ENCODE results near the gene PRR20G.
"Not testable (repeated sequence)": the region's sequence is repeated elsewhere in the genome, so short reads cannot be mapped to it uniquely, and the experiment has no call there.

PRR20G gene

DNA sequence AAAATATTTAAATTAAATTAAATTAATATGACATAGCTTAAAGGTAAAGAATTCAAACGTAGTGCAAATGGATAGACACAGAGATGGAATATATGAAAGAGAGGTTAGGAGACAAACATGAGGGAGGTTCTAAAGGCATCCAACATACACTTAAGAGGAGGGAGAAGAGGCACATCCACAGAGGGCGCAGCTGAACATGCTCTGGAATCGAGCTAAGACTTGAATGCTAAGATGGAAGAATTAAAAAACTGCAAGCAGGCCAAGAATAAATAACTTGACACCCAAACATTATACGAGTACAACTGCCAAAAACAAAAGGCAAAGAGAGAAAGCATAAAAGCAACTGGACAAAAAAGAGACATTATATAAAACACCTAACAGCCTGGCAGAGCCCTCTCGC, 9.1 kb upstream of the PRR20G start:
- no peak for DNase-seq

- DNase-seq: no peak
Measured at GRCh38 chr3:127296166-127296565, 8.3 kb upstream of the PRR20G start.

DNA sequence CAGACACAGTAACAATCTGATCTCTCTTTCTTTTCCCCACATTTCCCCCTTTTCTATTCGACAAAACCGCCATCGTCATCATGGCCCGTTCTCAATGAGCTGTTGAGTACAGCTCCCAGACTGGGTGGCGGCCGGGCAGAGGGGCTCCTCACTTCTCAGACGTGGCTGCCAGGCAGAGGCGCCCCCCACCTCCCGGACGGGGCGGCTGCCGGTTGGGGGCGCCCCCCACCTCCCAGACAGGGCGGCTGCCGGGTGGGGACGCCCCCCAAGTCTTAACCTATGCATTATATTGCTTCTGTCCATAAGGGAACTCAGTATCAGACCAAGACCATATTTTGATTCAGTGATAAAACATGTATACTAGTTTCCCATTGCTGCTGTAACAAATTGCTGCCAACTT, 5.8 kb upstream of the PRR20G start:
- DNase-seq: not testable (repeated sequence)

DNA sequence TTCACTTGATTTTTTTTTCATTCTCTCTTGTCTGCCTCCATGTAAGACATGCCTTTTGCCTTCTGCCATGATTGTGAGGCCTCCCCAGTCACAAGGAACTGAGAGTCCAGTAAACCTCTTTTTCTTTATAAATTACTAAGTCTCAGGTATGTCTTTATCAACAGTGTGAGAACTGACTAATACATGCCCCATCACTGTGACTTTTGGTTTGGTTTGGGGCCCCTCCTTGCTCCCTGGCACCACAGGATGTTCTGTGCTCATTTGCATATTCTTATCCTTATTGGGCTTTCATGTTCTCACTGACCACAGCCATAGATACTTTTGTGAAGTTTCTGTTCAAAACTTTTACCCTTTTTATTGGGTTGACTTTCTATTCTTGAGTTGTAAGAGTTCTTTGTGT, 3.8 kb upstream of the PRR20G start:
- DNase-seq: no peak

GRCh38 chr3:127291114-127291513, 3.3 kb upstream of the PRR20G start:
- no peak for DNase-seq

DNA sequence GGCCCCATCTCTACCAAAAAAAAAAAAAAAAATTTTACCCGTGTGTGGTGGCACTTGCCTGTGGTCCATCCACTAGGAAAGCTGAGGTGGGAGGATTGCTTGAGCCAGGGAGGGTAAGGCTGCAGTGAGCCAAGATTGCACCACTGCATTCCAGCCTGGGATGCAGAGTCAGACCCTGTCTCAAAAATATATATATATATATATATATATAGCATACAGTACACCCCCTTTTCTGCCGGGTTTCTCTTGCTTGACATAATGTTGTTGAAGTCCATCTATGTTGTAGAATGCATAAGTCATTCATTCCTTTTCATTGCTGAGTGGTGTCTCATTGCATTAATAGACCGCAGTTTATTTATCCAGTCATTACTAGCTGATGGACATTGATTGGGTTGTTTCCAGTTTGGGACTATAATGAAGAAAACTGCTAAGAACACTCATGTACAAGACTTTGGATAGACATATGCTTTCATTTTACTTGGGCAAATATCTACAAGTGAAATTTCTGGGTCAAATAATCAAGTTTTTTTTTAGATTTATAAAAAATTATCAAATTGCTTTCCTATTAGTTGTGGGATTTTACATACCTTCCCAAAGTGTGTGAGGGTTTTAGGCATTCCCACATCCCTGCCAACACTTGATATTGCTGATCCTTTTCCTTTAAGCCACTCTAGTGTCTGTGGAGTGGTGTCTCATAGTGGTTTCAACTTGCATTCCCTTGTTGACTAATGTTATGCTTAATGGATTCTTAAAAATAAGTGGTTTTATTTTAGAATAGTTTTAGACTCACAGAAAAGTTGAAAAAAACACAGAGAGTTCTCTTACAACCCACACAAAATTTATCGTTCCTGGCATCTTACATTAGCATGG, 2.1 kb upstream of the PRR20G start:
- no peak for DNase-seq

DNA sequence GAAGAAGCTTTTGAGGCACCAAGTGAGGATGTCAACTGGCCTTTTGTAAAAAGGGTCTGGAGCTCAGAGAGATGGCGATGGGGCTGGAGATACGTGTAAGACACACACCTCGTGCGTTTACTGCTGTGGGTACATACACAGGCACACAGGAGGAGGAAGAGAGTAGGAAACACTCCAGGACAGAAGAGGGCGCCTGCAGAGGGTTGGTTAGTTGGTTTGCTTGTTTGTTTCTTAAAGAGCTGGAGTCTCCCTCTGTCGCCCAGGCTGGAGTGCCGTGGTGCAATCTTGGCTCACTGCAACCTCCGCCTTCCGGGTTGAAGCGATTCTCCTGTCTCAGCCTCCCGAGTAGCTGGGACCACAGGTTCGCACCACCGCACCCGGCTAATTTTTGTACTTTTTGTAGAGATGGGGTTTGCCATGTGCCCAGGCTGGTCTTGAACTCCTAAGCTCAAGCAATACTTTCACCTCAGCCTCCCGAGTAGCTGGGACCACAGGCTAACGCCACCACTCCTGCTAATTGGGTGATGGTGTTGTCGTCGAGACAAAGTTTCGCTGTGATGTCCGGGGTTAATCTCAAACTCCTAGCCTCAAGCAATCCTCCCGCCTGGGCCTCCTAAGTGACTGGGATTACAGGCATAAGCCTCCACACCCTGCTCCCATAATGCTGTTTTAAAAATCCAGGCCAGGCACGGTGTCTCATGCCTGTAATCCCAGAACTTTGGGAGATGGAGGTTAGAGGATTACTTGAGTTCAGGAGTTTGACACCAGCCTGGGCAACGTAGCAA, 1.3 kb upstream of the PRR20G start:
- peak; percentile 6 for DNase-seq

GRCh38 chr3:127288343-127288742, 497 bp upstream of the PRR20G start:
- no peak for DNase-seq

DNA sequence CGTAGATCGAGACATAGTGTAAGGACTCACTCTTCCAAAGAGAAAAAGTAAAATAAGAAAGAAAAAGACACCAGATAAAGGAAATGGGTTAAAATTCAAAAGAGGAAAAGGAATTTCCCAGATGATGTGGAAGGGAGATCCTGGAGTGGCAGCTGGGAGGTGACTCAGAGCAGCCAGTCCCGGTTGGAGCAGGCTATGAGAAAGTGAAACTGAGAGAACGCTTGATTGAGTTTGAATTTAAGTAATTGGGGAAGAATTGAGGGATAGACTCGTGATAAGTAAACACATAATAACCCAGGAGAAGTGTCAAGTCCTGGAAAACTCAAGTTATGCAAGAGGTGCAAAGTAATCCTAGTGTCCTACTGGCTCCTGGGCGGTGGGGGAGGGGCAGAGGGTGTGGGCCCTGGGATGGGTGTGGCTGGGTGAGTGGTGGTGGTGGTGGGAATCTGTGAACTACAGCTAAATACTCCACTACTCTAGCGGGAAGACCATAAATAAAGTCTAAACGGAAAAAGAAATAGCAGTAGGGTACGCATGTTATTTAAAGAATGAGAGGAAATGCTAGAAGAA, 1.2 kb downstream of the PRR20G start:
- no peak for DNase-seq

- DNase-seq: no peak
Measured at GRCh38 chr3:127284258-127284657, 3.6 kb downstream of the PRR20G start.

DNA sequence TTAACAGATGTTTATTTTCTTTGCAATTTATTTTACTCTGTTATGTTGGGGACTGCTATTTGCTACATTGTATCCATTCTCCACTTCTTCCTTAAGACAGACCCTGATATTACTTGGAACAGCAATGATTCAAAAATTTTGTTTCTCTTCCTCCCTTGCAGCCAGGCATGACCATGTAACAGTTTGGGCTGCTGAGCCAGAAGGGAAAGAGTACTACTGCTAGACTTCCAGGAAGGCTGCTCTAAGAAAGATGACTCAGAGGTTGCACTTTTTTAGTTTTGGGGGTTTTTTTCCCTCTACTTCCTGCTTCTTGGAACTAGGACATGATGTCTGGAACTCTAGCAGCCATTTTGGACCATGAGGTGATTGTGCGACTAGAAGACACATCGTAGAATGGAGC, 10.3 kb downstream of the PRR20G start:
- DNase-seq: no peak

GRCh38 chr3:127276995-127277394, 10.9 kb downstream of the PRR20G start:
- no peak for DNase-seq

- no peak for DNase-seq
Measured at GRCh38 chr3:127276396-127276795, 11.4 kb downstream of the PRR20G start.

- peak; percentile 1 for DNase-seq
Measured at GRCh38 chr3:127275287-127275781, 12.5 kb downstream of the PRR20G start.

GRCh38 chr3:127274200-127274760, 13.6 kb downstream of the PRR20G start:
- no peak for DNase-seq

- no peak for DNase-seq
Measured at GRCh38 chr3:127273206-127273605, 14.6 kb downstream of the PRR20G start.

DNA sequence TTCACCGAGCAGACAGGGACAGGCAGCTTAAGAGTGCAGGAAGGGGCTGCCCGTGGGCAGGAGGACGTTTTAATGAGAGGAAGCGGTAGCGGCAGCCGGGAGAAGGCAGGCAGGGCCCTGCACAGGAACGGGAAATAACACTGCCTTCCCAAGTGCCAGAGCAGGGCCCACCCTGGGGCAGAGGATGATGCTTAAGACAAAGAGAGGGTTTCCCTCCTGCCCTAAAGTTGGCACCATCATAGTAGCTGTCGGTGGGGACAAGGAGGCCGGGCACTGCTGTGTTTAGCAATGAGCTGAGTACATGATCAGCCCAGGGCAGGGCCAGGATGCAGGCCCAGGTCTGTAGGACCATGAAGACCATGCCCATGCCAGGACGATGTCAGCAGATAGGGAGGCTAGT, 21.7 kb downstream of the PRR20G start:
- DNase-seq: no peak

GRCh38 chr3:127265581-127265981, 22.3 kb downstream of the PRR20G start:
- DNase-seq: no peak

DNA sequence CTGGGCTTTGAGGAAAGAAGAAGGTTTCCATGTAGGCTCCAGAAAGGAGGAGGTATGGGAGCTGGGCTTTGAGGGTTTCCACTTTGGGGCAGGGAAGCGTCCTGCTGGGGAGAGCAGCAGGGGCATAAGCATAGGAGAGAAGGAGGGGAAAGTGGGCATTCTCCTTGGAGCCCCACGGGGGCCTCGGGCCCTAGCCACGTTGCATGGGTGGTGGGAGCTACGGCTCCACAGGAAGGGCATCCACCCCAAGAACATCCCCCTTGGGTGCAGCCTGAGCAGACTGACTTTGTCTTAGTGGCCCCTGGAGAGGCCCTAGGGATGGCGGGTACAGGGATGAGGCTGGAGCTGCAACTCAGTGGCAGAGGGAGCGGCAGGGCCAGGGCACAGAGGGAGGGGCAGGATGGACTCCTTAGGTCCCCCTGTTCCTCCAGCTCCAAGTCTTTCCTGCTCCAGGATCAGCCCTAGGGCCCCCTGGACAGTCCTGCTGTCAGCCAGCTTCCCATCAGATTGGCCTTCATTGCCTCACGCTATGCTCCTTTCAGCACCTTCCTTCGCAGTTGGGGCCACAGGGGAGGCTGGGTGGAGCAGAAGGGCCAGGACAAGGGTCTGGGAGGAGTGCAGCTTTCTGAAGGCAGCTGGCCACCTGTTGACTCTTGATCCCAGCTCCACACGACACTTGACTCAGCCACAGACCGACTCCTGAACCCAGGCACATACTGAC, 22.9 kb downstream of the PRR20G start:
- no peak for DNase-seq

GRCh38 chr3:127264292-127264691, 23.6 kb downstream of the PRR20G start:
- peak; percentile 3 for DNase-seq

- DNase-seq: no peak
Measured at GRCh38 chr3:127263586-127264231, 24.1 kb downstream of the PRR20G start.

- DNase-seq: no peak
Measured at GRCh38 chr3:127263037-127263436, 24.8 kb downstream of the PRR20G start.
